ENCODE results near the gene HS2ST1. TPM values are rescaled to one million over a fixed set of nuclear protein-coding genes. Genes with fewer than 3 reads are reported as not detected.
"Not testable (repeated sequence)": the region's sequence is repeated elsewhere in the genome, so short reads cannot be mapped to it uniquely, and the experiment has no call there.

Gene HS2ST1
- polyA plus RNA-seq, 4 donors: 39.0 to 59.4 (median 53.5) TPM

- DNase-seq (ENCODE audit: low read depth in 4 of 4, low spot score in 3 of 4): no peak
Observed at GRCh38 chr1:87056974-87057373, 142.5 kb downstream of the HS2ST1 start.

GRCh38 chr1:87058343-87058649 is 143.9 kb downstream of the HS2ST1 start:
- no peak for DNase-seq (ENCODE audit: low read depth in 4 of 4, low spot score in 3 of 4)

- no peak for DNase-seq (ENCODE audit: low read depth in 4 of 4, low spot score in 3 of 4)
Observed at GRCh38 chr1:87061742-87062156, 147.3 kb downstream of the HS2ST1 start.

- no peak for DNase-seq (ENCODE audit: low read depth in 4 of 4, low spot score in 3 of 4)
Observed at GRCh38 chr1:87062687-87063086, 148.3 kb downstream of the HS2ST1 start.

- DNase-seq (ENCODE audit: low read depth in 4 of 4, low spot score in 3 of 4): no peak
Observed at GRCh38 chr1:87064309-87064708, 149.9 kb downstream of the HS2ST1 start.

GRCh38 chr1:87064986-87065385 is 150.6 kb downstream of the HS2ST1 start:
- no peak for DNase-seq (ENCODE audit: low read depth in 4 of 4, low spot score in 3 of 4)

- not testable (repeated sequence) for DNase-seq (ENCODE audit: low read depth in 4 of 4, low spot score in 3 of 4)
Observed at GRCh38 chr1:87066708-87067107, 152.3 kb downstream of the HS2ST1 start.

GRCh38 chr1:87072411-87072810 is 158.0 kb downstream of the HS2ST1 start:
- no peak for DNase-seq (ENCODE audit: low read depth in 4 of 4, low spot score in 3 of 4)

- no peak for DNase-seq (ENCODE audit: low read depth in 4 of 4, low spot score in 3 of 4)
Observed at GRCh38 chr1:87072904-87073303, 158.5 kb downstream of the HS2ST1 start.

- no peak for DNase-seq (ENCODE audit: low read depth in 4 of 4, low spot score in 3 of 4)
Observed at GRCh38 chr1:87074001-87074795, 159.8 kb downstream of the HS2ST1 start.

GRCh38 chr1:87077959-87078639 is 163.7 kb downstream of the HS2ST1 start:
- no peak for DNase-seq (ENCODE audit: low read depth in 4 of 4, low spot score in 3 of 4)

- peak in 1 of 4 donors; percentile 4 for DNase-seq (ENCODE audit: low read depth in 4 of 4, low spot score in 3 of 4)
Observed at GRCh38 chr1:87084244-87084836, 169.9 kb downstream of the HS2ST1 start.

GRCh38 chr1:87086120-87086519 is 171.7 kb downstream of the HS2ST1 start:
- DNase-seq (ENCODE audit: low read depth in 4 of 4, low spot score in 3 of 4): no peak

GRCh38 chr1:87089070-87089736 is 174.8 kb downstream of the HS2ST1 start:
- no peak for DNase-seq (ENCODE audit: low read depth in 4 of 4, low spot score in 3 of 4)

GRCh38 chr1:87089823-87090222 is 175.4 kb downstream of the HS2ST1 start:
- DNase-seq (ENCODE audit: low read depth in 4 of 4, low spot score in 3 of 4): no peak

- no peak for DNase-seq (ENCODE audit: low read depth in 4 of 4, low spot score in 3 of 4)
Observed at GRCh38 chr1:87091425-87091824, 177.0 kb downstream of the HS2ST1 start.

GRCh38 chr1:87092846-87093245 is 178.4 kb downstream of the HS2ST1 start:
- no peak for DNase-seq (ENCODE audit: low read depth in 4 of 4, low spot score in 3 of 4)

GRCh38 chr1:87093286-87093685 is 178.9 kb downstream of the HS2ST1 start:
- DNase-seq (ENCODE audit: low read depth in 4 of 4, low spot score in 3 of 4): no peak

GRCh38 chr1:87094238-87094637 is 179.8 kb downstream of the HS2ST1 start:
- DNase-seq (ENCODE audit: low read depth in 4 of 4, low spot score in 3 of 4): no peak

GRCh38 chr1:87100271-87100670 is 185.8 kb downstream of the HS2ST1 start:
- DNase-seq (ENCODE audit: low read depth in 4 of 4, low spot score in 3 of 4): no peak

- DNase-seq (ENCODE audit: low read depth in 4 of 4, low spot score in 3 of 4): no peak
Observed at GRCh38 chr1:87103074-87103473, 188.6 kb downstream of the HS2ST1 start.
